ENCODE results near the gene SHC1.
A peak's percentile ranks its signal among the peaks of the same experiment; 100 is the strongest.

The SHC1 gene

DNA sequence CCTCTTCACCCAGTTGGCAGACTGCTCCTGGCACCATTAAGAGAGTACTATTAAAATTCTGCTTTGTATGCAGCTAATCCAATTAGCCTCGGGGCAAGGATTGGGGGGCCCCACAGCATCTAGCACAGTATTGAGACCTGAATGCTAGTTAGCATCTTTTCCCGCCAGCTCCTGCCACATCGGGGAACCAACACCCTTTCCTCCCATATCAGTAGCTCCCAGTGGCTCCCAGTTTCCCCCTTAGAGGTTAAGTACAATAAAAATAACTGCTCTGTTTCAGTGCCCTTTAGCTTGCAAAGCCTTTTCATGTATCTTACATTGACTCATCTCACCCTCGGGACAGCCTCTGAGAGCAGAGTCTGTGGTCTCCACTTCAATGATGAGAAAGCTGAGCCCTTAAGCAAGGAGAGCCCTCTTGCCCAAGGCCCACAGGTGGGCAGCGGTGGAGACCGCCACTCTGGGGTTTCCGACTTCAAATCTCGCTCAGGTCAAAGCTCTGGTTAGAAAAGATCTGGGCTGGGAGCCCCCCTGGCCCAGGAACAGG, 29.8 kb downstream of the SHC1 start:
- no peak for DNase-seq (ENCODE audit: extremely low read depth in 1 of 2, low read depth in 1 of 2)

DNA sequence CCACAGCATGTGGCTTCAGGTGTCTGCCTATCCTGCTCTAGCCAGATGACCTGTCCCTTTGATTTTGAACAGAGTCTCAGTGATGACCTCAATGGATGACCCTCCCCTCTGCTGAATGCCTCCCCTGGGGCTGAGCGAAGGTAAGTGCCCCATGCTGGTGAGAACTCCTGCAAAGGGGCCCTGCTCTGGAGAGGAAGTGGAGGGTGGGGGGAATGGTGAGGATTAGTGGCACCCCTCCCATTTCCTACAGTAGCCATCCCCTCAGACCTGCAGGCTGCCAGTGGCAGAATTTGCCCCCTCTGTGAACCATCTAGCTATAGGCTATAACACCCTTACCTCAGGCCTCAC, 30.4 kb downstream of the SHC1 start:
- DNase-seq (ENCODE audit: extremely low read depth in 1 of 2, low read depth in 1 of 2) = no peak

DNA sequence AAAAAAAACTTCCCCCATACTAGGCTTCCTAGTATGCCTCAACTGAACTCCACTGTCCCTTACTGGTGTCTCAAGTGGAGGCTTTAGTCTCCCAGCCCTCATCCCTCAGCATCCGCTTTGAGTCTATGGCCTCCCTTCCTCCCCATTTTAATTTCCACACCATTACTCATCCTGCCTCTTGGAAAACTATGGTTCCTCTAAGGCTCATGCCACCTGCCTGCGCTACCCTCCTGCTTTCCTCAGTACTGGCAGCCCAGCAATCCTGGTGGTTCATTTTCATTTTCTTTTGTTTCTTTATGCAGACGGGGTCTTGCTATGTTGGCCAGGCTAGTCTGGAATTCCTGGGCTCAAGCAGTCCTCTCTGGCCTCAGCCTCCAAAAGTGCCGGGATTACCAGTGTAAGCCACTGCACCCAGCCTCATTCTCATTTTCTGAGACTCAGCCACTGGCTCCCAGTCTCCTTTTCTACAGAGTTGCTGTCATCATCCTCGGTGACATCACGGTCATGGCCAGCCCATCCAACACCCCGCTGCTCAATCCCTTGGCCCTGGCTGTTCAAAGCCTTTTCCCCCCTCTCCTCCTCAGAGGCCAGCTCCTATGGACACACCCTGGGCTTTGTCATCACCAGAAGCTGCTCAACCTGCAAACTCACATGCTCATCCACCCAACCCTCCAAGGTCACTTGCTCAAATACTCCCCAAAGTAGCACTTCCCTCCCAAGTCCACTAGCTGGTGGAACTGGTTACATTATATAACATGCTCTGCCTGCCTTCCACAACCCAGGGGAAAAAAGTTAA, 31.7 kb downstream of the SHC1 start:
- DNase-seq (ENCODE audit: extremely low read depth in 1 of 2, low read depth in 1 of 2) = no peak

DNA sequence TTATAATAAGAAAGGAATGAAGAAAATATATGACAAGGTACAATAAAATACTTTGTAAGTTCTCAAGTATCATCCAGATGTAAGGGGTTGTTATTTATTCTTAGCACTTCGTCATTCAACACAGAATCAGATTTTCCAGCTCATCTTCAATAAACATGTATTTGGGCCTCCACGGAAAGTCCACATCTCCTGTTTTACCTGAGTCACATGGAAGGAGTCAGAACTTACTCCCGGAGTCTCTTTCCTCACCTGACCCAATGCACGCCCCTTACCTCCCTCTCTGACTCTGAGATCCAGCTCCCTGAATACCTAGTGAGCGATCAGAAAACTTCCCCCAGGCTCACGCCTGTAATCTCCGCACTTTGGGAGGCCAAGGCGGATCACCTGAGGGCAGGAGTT, 32.6 kb downstream of the SHC1 start:
- DNase-seq (ENCODE audit: extremely low read depth in 1 of 2, low read depth in 1 of 2) = no peak

DNA sequence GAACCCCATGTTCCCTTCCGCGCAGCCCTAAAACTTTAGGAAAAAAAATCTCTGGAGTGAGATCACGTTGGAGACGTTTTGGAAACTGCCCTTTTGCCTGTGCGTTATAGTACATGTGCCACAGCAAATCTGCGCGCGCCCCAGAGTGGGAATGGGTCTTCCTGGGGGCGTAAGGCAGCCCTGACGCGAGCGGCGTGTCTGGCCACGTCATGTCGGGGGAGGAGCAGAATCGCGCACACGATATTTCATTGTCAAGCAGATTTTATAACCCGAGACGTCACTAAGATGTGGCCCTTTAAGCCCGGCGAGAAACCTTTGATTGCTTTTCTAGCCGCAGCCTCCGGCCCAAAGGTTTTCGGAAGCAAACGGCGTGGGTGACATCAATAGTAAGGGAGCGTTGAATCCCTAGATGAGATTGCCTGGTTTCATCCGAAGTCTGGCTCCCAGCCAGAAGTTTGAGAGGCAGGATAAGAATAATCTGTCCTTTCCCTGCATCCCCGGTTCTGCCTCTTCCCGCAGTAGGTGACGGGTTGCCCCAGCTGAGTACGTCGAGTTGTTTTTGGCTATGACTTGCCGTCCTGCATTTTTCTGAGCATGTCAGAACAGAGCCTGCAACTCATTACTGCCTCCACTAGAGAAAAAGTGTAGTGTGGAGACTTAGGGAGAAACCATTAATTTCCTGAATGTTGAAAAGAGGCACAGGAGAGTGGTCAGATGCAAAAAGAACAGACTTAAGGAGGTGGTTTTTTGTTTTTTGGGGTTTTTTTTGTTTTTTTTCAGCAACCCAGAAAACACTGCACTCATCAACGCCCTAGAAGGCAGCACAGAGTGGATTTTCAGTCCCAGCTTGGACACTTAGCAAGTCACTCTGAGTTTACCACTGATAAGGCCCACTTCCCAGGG, 33.2 kb downstream of the SHC1 start:
- DNase-seq (ENCODE audit: extremely low read depth in 1 of 2, low read depth in 1 of 2) = peak; percentile 79

DNA sequence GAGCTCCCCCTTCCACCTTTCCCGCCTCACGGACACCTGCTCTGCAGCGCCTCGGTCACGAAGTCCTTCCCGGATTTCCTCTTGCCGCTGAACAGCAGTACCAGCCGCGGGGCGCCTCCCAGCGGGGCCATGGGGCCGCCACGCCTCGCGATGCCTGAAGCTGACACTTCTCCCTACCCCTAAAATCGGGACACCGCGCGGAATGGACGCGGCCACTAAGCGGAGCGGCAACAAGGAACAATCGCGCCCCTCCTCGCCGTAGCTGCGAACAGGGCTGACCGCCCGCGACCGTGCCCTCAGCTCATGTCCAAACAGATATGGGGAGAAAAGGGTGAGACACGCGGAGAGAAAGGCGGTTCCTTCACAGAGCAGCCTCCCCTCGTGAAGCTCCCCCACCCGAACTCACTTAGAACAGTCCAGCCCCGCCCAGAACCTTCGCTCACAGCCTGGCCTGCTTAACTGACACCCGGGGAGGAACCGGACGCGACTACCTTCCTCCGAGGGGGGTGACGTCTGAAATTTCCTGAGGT, 33.9 kb downstream of the SHC1 start, which contains the start of gene PMVK:
Gene PMVK (minus strand): TSS at position 165 of the 530 bp plus-strand sequence. CDS start 34 bp downstream, at position 131.
- peak; percentile 88 to 92 for DNase-seq (ENCODE audit: extremely low read depth in 1 of 2, low read depth in 1 of 2)

DNA sequence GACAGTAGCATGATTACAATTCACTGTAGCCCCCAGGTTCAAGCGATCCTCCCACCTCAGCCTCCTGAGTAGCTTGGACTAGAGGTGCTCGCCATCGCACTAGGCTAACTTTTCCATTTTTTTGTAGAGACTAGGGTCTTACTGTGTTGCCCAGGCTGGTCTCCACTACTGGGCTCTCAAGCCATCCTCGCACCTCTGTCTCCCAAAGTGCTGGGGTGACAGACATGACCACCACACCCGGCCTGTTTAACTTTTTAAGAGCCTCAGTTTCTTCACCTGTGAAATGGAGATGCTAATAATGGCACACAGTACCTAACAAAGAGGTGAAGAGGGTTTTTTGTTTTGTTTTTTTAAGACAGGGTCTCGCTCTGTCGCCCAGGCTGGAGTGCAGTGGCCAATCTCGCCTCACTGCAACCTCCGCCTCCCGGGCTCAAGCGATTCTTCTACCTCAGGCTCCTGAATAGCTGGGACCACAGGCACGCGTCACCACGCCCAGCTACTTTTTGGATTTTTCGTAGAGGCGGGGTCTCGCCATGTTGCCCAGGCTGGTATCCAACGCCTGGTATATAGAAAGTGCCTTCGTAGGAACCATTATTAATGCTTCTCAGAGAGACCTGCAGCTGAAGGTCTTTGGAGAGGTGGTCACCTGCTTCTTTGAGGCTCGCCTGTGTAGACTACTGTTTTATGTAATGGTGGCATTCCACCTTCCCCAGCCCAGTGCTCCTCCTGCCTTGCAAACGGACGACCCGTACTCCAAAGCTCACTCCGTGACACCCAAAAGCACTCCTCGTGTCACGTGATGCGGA, 34.6 kb downstream of the SHC1 start:
- no peak for DNase-seq (ENCODE audit: extremely low read depth in 1 of 2, low read depth in 1 of 2)

DNA sequence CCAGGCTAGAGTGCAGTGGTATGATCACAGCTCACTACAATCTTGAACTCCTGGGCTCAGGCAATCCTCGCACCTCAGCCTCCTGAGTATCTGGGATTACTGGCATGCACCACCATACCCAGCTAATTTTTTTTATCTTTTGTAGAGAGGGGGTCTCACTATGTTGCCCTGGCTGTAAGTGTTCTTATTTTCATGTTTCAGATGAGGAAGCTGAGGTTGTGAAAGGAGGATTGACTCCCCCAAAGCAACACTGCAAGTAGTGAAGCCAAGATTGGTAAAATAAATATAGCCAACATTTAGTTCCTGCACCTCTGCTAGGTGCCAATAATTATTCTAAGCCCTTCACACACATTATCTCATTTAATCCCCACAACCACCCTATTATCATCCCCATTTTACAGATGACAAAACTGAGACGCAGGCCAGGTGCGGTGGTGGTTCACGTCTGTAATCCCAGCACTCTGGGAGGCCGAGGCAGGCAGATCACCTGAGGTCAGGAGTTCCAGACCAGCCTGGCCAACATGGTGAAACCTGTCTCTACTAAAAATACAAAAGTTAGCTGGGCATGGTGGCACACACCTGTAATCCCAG, 36.1 kb downstream of the SHC1 start:
- no peak for DNase-seq (ENCODE audit: extremely low read depth in 1 of 2, low read depth in 1 of 2)

DNA sequence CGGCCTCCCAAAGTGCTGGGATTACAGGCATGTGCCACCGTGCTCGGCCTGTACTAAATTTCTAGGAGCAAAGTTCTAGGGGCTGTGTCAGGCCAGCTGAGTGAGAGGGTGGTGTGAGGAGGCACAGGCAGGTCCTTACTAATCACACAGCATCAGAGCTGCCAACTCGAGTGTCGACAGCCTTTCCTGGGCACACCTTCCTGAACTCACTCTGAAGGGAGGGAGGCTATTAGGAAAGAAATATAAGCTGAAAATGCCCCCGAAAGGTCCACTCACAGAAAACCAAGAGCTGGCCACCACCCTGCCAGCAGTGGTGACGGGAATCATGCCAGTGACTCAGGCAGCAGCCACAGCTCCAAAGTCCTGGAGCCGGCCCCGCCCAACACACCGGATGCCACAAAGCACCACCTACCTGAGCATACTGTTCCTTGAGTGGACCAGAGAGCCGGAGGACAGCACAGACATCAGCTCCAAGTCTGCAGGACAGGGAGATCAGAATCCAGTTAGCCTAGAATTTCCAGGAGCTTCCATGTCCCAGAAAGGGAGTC, 38.5 kb downstream of the SHC1 start:
- DNase-seq (ENCODE audit: extremely low read depth in 1 of 2, low read depth in 1 of 2) = no peak

DNA sequence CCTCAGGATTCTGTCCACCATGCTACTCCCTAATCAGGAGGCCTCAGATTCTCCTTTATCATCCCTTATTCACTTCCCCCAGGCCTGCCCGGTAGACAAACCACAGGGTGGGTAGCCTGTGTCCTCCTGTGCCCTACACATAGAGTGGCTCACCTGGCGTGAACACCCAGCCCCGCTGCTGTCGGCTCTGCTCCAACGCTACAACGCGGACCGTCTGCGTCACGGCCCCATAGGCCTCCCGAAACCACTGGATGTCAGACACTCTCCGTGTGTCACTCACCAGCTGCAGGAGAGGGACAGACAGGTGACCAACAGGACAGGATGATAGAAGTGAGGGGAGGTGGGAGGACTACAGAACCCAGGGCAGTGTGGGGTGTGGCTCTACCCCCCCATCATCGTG, 44.3 kb downstream of the SHC1 start:
- no peak for DNase-seq (ENCODE audit: extremely low read depth in 1 of 2, low read depth in 1 of 2)

DNA sequence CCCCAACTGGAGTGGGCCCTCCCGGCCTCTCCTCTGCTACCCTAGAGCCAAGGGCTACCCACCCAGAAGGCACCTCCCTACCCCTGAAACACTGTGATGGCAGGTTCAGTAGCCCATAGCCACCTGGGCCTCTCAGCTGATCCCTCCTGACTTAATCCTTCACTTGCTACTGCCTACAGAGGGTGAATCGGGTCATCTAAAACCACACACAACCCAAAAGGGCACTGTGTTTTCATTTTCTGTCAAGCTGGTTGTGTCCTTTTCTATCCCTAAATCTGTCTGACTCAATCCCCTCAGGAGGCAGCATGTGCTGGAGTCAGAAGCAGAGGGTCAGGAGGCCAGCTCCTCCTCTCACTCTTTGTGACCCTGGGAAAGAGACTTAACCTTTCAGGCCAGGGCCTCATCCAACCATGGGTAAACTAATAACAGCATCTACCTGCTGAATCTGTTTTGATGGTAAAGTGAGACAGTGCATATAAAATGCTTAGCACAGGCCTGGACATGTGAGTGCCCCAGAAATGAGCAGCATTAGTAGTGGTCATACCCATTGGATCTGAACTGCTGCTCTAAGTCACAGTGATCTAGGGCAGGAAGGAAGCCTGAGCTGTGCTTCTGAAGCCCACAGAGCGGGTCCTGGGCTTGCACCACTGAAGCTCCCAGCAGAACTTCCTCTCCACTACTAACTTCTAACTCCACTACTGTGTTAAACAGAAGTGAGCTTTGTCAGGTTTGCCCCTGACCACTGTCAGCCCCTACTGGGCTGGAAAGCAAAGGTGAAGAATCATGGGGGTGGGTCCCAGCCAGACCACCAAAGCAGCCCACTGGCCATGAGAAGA, 45.0 kb downstream of the SHC1 start:
- DNase-seq (ENCODE audit: extremely low read depth in 1 of 2, low read depth in 1 of 2) = no peak

DNA sequence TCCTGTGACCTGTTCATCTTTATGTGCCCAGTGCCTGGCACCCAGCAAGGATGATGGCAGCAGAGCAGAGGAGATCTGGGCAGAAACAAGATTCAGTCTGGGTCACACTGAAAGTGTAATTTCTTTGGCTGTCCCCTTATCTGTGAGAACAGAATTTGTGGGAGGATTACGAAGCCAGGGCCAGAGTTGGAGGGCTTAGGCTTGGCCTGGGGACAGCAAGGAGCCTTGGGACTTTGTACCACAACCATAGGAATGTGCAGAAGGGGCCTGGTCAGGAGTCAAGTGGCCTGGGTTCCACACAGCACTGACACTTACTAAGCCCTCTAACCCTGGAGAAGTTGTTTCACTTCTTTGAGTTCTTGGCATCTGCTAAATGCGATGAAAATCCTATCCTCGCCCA, 46.9 kb downstream of the SHC1 start:
- no peak for DNase-seq (ENCODE audit: extremely low read depth in 1 of 2, low read depth in 1 of 2)

DNA sequence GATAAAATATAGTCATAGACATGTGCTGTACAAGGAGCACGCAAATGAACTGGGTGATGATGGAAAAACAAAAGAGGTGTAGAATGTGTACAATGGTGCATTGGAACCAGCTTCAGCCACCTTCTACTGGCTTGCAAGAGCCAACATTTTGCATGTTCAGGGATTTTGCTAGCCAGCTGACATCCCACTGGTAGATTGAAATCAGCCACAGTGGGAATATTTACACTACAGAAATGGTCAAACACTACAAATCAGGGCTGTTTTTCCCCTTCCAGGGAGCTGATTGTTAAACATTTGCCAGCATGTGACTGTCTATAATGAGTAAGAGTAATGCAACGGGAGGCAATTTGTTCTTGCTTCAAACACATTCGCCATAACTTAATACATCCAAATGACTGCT, 57.3 kb downstream of the SHC1 start:
- no peak for DNase-seq (ENCODE audit: extremely low read depth in 1 of 2, low read depth in 1 of 2)

DNA sequence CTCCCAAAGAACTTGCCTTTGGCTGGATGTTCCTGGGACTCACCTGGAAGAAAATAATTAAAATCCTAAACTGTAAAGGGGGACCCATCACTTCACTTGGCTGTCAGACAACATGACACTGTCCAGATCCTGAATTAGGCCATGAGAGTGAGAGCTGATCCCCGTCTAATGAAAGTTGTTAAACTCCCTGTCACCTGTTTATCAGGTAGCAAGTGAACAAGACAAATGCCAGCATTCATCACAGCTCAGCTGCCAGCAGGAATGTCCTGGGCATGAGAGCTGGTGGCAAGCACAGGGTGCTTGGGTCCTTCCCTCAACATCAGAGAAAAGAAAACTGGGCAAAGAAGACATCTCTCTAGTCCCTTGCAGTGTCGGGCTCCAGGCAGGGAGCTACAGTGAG, 57.8 kb downstream of the SHC1 start:
- DNase-seq (ENCODE audit: extremely low read depth in 1 of 2, low read depth in 1 of 2) = no peak
